ENCODE data around the gene DENND11.

The DENND11 gene

DNA sequence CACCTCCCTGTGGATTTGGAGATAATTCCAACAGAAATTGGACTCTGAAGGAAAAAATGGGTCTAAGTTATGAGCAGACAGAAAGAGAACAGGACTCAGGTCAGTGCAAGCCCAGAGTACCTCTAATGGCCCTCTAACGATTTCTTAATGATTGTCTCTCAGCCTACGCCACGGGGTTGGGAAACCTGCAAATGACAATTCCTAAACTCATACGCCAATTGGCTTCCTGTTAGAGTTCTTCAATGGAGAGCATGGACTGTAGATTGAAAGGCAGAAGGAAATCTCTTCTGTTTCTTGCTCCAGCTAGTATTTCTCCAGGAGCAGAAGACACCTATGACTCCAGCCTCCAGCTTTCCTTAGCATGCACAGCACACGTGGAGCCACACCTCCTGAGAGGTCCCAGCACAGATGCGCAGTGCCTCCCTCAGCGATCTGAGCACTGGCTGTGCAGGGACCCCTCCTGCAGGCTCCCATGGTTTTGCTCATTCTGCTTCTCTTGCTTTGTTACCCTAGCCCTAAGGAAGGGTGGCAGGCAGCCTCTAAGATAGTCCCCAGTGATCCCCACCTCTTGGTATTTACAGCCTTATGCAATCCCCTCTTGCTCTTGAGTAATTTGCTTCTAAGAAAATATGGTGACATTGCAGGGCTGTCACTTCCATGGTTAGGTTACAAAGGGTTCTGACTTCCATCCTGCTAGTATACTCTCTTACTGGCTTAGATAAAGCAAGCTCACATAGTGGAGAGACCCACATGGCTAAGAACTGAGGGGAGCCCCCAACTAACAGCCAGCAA, 30.1 kb downstream of the DENND11 start:
- Histone ChIP-seq H3K4me2 (ENCODE audit: low read depth, low read length) (no peak overlapping the region), H3K27me3 (replicated peaks; ENCODE audit: insufficient read depth, low read length) (no peaks in the 10 kb centered on the region), H3K36me3 (replicated peaks; ENCODE audit: insufficient read depth, low read length) (no peaks in the 10 kb centered on the region), H3K9me3 (replicated peaks; ENCODE audit: insufficient read depth, low read length) (no peaks in the 10 kb centered on the region), H3K4me1 (ENCODE audit: low read length) (no peaks in the 10 kb centered on the region), H2AFZ (ENCODE audit: low read length) (no peak overlapping the region), H3K9ac (ENCODE audit: low read length) (no peak overlapping the region), H3K4me3 (ENCODE audit: low read length) (no peak overlapping the region), H4K20me1 (ENCODE audit: insufficient read depth, low read length) (no peaks in the 10 kb centered on the region), H3K79me2 (ENCODE audit: low read length) (no peaks in the 10 kb centered on the region), H3K27ac (ENCODE audit: low read length) (no peak overlapping the region), H3K9me2 (replicated peaks; ENCODE audit: insufficient read depth, low read length) (no peaks in the 10 kb centered on the region), H3F3A (ENCODE audit: insufficient read depth, low read length) (no peaks in the 10 kb centered on the region)
- TF ChIP-seq EZH2 (optimal IDR thresholded peaks at IDR 0.05; ENCODE audit: low read depth, low read length) (no peak), EZH2phosphoT487 (IDR thresholded peaks at IDR 0.05; ENCODE audit: low read length) (no peak)
- TF ChIP-seq, protein P1, sequence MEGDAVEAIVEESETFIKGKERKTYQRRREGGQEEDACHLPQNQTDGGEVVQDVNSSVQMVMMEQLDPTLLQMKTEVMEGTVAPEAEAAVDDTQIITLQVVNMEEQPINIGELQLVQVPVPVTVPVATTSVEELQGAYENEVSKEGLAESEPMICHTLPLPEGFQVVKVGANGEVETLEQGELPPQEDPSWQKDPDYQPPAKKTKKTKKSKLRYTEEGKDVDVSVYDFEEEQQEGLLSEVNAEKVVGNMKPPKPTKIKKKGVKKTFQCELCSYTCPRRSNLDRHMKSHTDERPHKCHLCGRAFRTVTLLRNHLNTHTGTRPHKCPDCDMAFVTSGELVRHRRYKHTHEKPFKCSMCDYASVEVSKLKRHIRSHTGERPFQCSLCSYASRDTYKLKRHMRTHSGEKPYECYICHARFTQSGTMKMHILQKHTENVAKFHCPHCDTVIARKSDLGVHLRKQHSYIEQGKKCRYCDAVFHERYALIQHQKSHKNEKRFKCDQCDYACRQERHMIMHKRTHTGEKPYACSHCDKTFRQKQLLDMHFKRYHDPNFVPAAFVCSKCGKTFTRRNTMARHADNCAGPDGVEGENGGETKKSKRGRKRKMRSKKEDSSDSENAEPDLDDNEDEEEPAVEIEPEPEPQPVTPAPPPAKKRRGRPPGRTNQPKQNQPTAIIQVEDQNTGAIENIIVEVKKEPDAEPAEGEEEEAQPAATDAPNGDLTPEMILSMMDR (IDR thresholded peaks at IDR 0.05; ENCODE audit: low read length) = no peak
- DNase-seq = no peak

- Histone ChIP-seq H3K36me3 (replicated peaks; ENCODE audit: insufficient read depth, low read length) (no peaks in the 10 kb centered on the region), H3K4me2 (ENCODE audit: low read depth, low read length) (no peak overlapping the region), H3K79me2 (ENCODE audit: low read length) (no peaks in the 10 kb centered on the region), H3K9me3 (replicated peaks; ENCODE audit: insufficient read depth, low read length) (no peaks in the 10 kb centered on the region), H3K27ac (ENCODE audit: low read length) (no peak overlapping the region), H3K4me3 (ENCODE audit: low read length) (no peak overlapping the region), H3K9me2 (replicated peaks; ENCODE audit: insufficient read depth, low read length) (no peaks in the 10 kb centered on the region), H3F3A (ENCODE audit: insufficient read depth, low read length) (no peaks in the 10 kb centered on the region), H3K4me1 (ENCODE audit: low read length) (no peaks in the 10 kb centered on the region), H2AFZ (ENCODE audit: low read length) (no peak overlapping the region), H3K9ac (ENCODE audit: low read length) (no peak overlapping the region), H3K27me3 (replicated peaks; ENCODE audit: insufficient read depth, low read length) (no peaks in the 10 kb centered on the region), H4K20me1 (ENCODE audit: insufficient read depth, low read length) (no peaks in the 10 kb centered on the region)
- DNase-seq = no peak
- no peak for TF ChIP-seq EZH2 (optimal IDR thresholded peaks at IDR 0.05; ENCODE audit: low read depth, low read length)
- no peak for TF ChIP-seq EZH2phosphoT487 (IDR thresholded peaks at IDR 0.05; ENCODE audit: low read length)
- TF ChIP-seq, protein P1 (IDR thresholded peaks at IDR 0.05; ENCODE audit: low read length) = no peak
Measured at GRCh38 chr7:141668853-141669252, 33.1 kb downstream of the DENND11 start.

- peaks cover 9% of the 10 kb centered on the region for H3K4me1 ChIP-seq (ENCODE audit: low read length)
- no peak overlapping the region for H3K4me3 ChIP-seq (ENCODE audit: low read length)
- H3K4me2 ChIP-seq (ENCODE audit: low read depth, low read length) = no peak overlapping the region
- no peak for DNase-seq
- no peaks in the 10 kb centered on the region for H3K27me3 ChIP-seq (replicated peaks; ENCODE audit: insufficient read depth, low read length)
- no peaks in the 10 kb centered on the region for H3K9me2 ChIP-seq (replicated peaks; ENCODE audit: insufficient read depth, low read length)
- H3K9me3 ChIP-seq (replicated peaks; ENCODE audit: insufficient read depth, low read length) = no peaks in the 10 kb centered on the region
- H3K9ac ChIP-seq (ENCODE audit: low read length) = no peak overlapping the region
- TF ChIP-seq EZH2phosphoT487 (IDR thresholded peaks at IDR 0.05; ENCODE audit: low read length) (no peak), EZH2 (optimal IDR thresholded peaks at IDR 0.05; ENCODE audit: low read depth, low read length) (no peak)
- TF ChIP-seq, protein P1 (IDR thresholded peaks at IDR 0.05; ENCODE audit: low read length) = no peak
- H3K36me3 ChIP-seq (replicated peaks; ENCODE audit: insufficient read depth, low read length) = no peaks in the 10 kb centered on the region
- H4K20me1 ChIP-seq (ENCODE audit: insufficient read depth, low read length) = no peaks in the 10 kb centered on the region
- H3K79me2 ChIP-seq (ENCODE audit: low read length) = no peaks in the 10 kb centered on the region
- H3F3A ChIP-seq (ENCODE audit: insufficient read depth, low read length) = no peaks in the 10 kb centered on the region
- H2AFZ ChIP-seq (ENCODE audit: low read length) = no peak overlapping the region
- H3K27ac ChIP-seq (ENCODE audit: low read length) = no peak overlapping the region
Measured at GRCh38 chr7:141666071-141666470, 35.9 kb downstream of the DENND11 start.

All from MM.1S (cell line).